Fibroblast of skin of left biceps (primary cell): Measurements from ENCODE around the gene TCF25.
"Not testable (repeated sequence)": the region's sequence is repeated elsewhere in the genome, so short reads cannot be mapped to it uniquely, and the experiment has no call there.

Experiments
- DNase-seq, 2 experiments: peaks; one replicate each; pipeline ENCODE4 v3.0.0-alpha.2; 2013; ENCODE audit warnings: low read depth in 2 of 2

TCF25 gene

DNA sequence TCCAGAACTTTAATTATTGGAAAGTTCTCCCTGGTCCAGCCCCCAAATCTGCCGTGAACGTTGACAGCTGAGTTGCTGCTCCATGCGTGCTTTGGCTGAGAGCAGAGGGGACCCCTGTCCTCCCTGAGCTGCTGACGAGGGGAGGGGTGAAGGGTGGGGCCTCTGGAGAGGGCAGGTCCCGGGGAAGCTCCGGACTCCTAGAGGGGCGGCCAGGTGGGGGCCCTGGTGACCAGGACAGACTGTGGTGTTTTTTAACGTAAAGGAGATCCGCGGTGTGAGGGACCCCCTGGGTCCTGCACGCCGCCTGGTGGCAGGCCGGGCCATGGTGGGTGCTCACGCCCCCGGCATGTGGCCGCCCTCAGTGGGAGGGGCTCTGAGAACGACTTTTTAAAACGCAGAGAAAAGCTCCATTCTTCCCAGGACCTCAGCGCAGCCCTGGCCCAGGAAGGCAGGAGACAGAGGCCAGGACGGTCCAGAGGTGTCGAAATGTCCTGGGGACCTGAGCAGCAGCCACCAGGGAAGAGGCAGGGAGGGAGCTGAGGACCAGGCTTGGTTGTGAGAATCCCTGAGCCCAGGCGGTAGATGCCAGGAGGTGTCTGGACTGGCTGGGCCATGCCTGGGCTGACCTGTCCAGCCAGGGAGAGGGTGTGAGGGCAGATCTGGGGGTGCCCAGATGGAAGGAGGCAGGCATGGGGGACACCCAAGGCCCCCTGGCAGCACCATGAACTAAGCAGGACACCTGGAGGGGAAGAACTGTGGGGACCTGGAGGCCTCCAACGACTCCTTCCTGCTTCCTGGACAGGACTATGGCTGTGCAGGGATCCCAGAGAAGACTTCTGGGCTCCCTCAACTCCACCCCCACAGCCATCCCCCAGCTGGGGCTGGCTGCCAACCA lies 45.3 kb downstream of the TCF25 start, which contains the start of gene MC1R:
MC1R (plus strand) TSS at position 410 of the 895 bp plus-strand sequence; CDS start at position 807, 397 bp downstream.
- DNase-seq, result no peak

- DNase-seq, result no peak
These were observed 46.4 kb downstream of the TCF25 start for GRCh38 chr16:89919535-89920406.

DNA sequence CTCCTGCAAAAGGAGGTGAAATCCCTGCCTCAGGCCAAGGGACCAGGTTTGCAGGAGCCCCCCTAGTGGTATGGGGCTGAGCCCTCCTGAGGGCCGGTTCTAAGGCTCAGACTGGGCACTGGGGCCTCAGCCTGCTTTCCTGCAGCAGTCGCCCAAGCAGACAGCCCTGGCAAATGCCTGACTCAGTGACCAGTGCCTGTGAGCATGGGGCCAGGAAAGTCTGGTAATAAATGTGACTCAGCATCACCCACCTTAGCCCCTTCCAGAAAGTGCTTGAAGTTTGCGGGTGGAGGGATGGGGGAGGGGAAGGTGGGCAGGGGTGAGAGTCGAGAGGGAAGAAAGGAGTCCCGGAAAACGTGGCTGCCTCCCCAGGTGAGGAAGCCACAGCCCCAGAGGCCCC lies 47.3 kb downstream of the TCF25 start:
- DNase-seq, result no peak

GRCh38 chr16:89921131-89921701 lies 47.8 kb downstream of the TCF25 start:
- DNase-seq, result no peak

GRCh38 chr16:89921702-89922476 lies 48.5 kb downstream of the TCF25 start:
- DNase-seq, result peak; percentile 72 to 75

GRCh38 chr16:89922477-89922883 lies 49.1 kb downstream of the TCF25 start:
- DNase-seq, result peak; percentile 67 to 71

DNA sequence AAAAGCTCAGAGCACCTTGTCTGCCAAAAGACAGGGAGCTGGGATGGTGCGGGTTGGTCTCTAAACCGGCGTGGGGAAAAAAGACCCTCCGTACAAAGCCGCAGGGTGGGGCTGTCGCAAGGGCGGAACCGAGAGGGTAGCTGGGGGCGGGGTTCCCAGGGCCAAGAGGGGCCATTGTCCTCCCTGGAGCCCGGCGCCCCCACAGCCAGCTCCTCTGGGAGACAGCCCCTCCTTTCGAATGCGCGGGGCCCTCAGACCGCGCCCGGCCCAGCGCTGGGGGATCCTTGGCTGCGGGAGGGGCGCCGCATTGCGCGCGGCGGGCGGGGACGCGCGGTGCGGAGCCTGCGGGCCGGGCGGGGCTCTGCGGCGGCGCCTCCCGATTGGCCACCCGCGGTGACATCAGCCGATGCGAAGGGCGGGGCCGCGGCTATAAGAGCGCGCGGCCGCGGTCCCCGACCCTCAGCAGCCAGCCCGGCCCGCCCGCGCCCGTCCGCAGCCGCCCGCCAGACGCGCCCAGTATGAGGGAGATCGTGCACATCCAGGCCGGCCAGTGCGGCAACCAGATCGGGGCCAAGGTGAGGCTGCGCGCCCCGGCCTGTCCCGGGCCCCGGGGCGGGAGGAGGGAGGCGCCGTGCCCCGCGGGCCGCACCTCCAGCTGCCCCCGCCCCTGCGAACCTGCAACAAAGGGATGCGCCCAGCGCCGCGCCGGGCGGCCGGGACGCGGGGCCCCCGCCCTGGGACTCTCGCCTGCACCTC lies 49.7 kb downstream of the TCF25 start, which contains the start of gene TUBB3:
TUBB3 (plus strand) TSS at position 459 of the 756 bp plus-strand sequence; CDS start at position 519, 60 bp downstream.
- peak; percentile 61 to 64 for DNase-seq

DNA sequence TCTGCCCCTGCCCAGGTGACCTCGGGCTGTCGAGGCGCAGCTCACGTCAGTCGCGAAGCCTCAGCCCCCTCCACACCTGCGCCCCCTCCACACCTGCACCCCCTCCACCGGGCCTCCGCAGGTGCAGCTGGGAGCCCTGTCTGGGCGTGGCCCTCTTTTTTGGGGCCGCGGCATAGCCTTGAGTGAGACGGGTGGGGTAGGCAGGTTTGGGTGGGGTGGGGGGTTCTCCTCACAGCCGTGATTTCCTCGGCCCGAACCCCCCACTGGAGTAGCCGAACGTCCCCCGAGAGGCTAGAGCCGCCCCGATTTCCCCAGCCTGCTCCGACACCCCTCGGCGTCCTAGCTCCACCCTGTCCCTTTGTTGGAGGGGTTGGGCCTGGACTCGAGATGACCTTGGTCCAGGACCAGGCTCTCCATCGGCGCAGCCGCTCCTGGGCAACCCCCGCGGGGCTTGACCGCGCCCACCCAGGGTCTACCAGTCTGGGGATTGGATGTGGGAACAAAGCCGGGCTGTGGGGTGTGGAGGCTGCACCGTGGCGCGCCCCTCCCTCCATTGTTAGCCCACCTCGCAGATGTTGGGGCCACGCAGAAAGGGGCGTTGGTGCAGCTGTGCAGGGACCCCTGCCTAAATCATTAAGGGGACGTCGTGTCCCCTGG lies 50.4 kb downstream of the TCF25 start:
- DNase-seq, result no peak

DNA sequence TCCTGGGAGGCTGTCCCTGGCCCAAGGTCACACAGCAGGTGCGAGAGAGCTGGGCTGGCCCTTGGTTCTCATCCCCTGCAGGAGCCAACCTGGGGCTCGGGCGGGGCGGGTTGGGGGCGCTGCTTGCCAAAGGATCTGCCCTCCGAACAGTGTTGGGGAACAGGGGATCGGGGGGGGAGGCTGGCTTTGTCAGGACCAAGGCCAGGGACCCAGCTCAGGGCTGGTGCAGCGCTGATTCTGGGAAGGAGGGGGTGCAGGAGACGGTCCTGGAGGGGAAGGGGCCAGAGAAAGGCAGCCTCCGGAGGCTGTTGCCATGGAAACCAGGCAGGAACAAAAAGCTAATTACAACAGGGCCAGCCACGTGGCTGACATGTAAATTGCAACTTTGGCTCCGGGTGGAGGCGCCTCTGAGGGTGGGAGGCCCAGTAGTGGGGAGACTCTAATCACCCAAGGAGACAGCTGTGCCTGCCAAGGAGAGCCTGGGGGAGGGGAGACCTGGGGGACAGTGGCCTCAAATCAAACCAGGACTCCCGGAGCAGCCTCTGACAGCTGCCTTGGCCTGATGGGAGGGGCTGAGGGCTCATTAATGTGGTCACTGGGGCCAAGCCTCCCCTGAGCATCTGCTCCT lies 51.0 kb downstream of the TCF25 start:
- no peak for DNase-seq

GRCh38 chr16:89924925-89925307 lies 51.5 kb downstream of the TCF25 start:
- no peak for DNase-seq

- no peak for DNase-seq
These were observed 52.2 kb downstream of the TCF25 start for GRCh38 chr16:89925596-89926079.

DNA sequence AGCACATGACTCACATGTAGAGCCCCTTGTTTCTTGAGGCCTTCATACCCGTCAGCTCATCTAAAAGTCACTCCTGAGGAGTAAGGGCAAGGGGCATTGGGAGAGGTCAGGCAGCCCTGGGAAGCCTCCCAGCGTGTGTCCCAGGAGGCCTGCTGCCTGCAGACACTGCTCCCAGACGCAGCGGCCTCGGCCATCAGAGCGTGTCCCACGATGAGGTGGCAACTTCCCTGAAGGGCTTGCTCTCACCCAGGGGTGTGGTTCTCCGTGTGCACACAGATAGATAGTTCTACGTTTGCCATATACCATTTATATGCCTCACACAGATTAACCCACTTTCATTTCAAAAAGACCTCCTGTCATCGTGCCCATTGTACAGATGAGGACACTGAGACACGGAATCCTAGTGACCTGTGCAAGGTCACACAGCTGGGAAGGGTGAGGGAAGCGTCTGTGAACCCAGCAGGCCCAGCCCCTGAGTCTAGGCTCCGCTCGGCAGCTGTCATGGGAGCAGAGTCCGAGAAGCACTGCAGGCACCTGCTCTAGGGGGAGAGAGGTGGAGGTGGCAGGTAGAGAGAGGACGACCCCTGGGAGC lies 58.0 kb downstream of the TCF25 start:
- no peak for DNase-seq

- DNase-seq, result no peak
These were observed 58.6 kb downstream of the TCF25 start for GRCh38 chr16:89931964-89932363.

- not testable (repeated sequence) for DNase-seq
These were observed 60.6 kb downstream of the TCF25 start for GRCh38 chr16:89934019-89934418.

- DNase-seq, result no peak
These were observed 61.5 kb downstream of the TCF25 start for GRCh38 chr16:89934611-89935553.

- not testable (repeated sequence) for DNase-seq
These were observed 62.2 kb downstream of the TCF25 start for GRCh38 chr16:89935620-89936019.

DNA sequence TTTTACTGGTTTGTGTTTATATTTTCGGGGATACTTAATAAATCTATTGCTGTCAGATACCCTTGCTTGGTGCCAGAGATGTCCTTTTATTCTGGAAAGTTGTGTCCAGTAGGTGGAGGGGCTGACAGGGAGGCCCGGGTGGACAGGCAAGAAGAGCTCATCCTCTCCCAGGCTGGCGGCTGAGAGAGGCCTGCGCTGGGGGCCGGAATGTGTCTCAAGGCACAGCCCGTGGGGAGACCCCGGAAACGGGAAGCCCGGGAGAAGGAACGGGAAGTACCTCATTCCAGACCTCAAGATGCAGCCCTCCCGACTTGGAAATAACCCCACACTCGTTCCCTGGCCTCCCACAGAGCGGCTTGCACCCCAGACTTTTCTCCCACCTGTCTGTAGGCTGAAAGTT lies 62.6 kb downstream of the TCF25 start:
- no peak for DNase-seq

GRCh38 chr16:89936508-89936907 lies 63.1 kb downstream of the TCF25 start:
- DNase-seq, result no peak
